Hematopoietic multipotent progenitor cell treated with erythropoietin and hydrocortisone succinate and interleukin-3 and kit ligand, for 15 days (in vitro differentiated cells): ENCODE results near the gene MIA2.
A peak's percentile ranks its signal among the peaks of the same experiment; 100 is the strongest.
"Not testable (repeated sequence)": the region's sequence is repeated elsewhere in the genome, so short reads cannot be mapped to it uniquely, and the experiment has no call there.

ENCODE experiments used
- DNase-seq: peaks from one replicate; pipeline ENCODE4 v3.0.0-alpha.2; 2015; ENCODE audit warnings: low spot score

The MIA2 gene

GRCh38 chr14:39268393-39268792 is 34.7 kb downstream of the MIA2 start:
- peak; percentile 15 for DNase-seq

GRCh38 chr14:39272918-39273317 is 39.2 kb downstream of the MIA2 start:
- no peak for DNase-seq

GRCh38 chr14:39275395-39275794 is 41.7 kb downstream of the MIA2 start:
- DNase-seq = no peak

DNA sequence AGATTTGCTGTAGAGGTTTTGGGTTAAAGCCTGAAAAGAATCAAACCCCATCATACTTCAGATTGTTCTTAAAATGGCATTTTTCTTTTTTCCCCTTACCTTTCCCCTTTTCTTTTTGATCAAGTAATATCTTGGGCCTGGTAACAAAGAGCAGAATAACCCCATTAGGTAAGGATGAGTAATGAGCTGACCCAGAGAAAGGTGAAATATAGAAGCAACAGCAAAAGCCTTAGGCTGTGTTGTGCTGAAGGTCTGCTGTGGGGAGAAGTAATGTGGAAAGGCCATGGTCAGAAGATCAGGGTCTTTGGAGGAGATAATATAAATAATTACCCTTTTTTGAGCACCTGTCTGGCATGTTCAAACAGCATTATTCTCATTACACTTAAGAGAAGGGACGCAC is 42.3 kb downstream of the MIA2 start:
- no peak for DNase-seq

DNA sequence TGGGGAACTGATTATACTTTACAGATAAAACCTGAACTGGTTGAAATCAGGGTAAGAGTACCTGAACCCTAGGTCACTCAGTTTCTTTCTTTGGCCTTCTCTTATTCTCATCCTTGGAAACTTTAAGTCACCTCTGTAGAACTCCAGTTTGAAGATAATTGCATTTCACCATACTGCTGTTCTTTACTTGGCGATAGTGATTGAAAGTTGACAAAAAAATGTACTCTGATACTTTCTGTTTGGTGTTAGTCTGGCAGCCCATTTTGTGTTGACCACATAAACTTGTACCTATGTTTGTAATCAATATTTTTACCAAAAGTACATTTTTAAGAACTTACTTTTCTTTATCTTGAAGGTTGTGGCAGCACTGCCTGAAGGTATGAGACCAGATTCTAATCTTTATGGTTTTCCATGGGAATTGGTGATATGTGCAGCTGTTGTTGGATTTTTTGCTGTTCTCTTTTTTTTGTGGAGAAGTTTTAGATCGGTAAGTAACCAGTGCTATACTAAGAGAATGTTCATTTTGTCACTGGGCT is 42.9 kb downstream of the MIA2 start:
- no peak for DNase-seq

DNA sequence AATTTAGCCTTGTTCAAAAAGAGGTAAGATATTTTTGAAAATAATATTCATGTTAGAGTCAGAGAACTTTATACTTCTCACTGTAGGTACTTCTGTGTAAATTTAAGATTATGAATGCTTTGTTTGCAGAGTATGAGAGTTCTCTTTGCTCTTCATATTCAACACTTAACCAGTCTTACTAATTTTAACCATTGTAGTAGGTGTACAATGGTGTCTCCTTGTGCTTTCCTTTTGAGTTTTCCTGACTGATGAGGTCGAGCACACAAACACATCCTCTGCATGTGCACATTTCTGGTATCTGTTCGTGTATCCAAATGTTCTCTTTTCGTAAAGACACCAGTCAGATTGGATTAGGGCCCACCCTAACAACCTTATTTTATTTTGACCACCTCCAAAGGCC is 45.8 kb downstream of the MIA2 start:
- DNase-seq = no peak

GRCh38 chr14:39280678-39281077 is 47.0 kb downstream of the MIA2 start:
- DNase-seq = not testable (repeated sequence)

DNA sequence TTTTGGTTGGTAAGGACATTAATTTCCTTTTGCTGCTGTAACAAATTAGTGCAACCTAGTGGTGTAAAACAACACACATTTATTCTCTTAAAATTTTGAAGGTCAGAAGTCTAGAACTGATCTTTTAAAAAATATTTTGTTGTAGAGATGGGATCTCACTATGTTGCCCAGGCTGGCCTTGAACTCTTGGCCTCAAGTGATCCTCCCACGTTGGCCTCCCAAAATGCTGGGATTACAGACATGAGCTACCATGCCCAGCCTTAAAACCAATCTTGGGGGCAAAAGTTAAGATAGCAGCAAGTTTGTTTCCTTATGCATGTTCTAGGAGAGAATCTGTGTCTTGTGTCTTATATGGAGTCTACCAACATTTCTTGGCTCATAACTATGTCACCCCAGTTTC is 55.8 kb downstream of the MIA2 start:
- DNase-seq = no peak

GRCh38 chr14:39291701-39292100 is 58.0 kb downstream of the MIA2 start:
- DNase-seq = no peak

GRCh38 chr14:39293629-39294028 is 59.9 kb downstream of the MIA2 start:
- DNase-seq = no peak

DNA sequence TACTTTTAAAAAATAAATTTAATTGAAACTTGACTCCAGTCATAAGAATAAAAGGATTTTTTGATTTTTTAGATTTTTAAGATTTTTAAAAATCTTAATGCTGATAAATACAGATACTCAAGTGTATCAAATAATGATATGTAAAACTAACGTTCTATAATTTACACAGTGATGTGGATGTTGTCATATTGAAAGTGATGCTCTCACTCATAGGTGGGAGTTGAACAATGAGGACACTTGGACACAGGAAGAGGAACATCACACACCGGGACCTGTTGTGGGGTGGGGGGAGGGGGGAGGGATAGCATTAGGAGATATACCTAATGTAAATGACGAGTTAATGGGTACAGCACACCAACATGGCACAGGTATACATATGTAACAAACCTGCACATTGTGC is 66.7 kb downstream of the MIA2 start:
- DNase-seq = not testable (repeated sequence)

- no peak for DNase-seq
These were observed 68.6 kb downstream of the MIA2 start for GRCh38 chr14:39302124-39302810.

DNA sequence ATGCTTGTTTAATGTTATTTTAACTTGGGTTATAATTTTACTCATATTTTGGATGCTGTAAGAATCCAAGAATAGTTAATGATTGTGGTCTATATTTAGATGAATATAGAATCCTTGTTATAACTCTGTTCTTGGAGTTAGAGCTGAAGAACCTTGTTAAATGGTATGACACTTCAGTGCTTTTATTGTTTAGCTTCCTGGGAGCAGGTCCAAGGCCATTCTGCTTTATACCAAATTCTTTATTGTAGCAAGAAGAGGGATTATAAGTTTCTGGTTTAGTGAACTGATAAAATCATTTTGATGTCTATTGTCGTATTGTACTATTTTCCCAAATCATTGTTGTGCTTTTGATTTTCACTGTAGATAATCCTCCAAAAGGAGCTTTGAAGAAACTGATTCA is 69.4 kb downstream of the MIA2 start:
- no peak for DNase-seq

DNA sequence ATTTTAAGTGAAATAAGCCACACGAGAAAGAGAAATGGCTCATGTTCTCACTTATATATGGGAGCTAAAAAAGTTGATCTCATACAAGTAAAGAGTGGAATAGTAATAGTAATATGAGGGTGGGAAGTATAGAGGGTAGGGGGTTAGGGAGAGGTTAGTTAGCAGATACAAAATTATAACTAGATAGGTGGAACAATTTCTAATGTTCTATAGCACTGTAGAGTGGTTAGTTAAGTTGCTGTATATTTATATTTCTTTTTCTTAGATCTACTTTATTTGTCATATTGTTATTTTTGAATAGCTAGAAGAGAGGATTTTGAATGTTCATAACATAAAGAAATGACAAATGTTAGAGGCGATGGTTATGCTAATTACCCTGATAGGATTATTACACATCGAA is 74.1 kb downstream of the MIA2 start:
- no peak for DNase-seq

DNA sequence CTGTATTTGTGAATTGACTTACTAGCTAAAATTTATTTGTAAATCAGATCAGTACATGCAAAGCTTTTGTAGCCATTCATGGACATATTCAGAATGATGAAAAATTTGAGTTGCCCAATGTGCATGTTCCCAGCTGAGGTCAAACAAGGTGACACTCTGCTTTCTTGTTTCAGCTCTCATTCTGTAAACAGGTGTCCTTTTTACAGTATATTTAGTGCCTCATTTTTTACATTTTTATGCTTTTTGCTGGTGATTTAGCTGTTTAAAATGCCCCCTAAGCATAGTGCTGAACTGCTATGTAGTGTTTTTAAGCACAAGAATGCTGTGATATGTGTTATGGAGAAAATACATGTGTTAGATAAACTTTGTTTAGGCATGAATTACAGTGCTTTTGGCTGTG is 76.3 kb downstream of the MIA2 start:
- no peak for DNase-seq

DNA sequence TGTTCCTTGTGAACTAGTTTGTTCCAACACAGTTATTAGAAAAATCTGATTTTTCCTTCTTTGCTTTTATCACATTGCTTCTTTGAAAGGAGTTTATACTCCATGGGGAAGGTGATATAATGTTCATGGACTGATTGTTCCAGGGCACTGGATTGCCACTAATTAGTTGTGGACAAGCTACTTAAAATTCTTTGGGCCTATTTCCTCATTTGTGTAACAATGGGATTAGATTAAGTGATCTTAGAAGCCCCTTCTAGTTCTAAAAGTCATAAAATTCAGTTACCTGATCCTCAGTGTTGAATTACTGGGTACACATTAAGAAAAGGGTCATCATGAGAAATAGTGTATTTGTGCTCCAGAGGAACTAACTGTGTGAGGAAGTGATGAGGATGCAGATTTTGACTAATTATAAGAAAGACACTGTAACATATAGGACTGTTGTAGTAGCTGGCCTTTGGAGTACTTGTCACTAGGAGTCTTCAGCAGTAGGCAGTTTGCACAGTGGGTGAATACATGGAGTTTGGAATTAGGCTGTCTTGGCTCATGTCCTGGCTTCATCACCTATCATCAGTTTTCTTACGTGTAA is 82.2 kb downstream of the MIA2 start:
- no peak for DNase-seq

- DNase-seq = no peak
These were observed 83.3 kb downstream of the MIA2 start for GRCh38 chr14:39316830-39317553.

DNA sequence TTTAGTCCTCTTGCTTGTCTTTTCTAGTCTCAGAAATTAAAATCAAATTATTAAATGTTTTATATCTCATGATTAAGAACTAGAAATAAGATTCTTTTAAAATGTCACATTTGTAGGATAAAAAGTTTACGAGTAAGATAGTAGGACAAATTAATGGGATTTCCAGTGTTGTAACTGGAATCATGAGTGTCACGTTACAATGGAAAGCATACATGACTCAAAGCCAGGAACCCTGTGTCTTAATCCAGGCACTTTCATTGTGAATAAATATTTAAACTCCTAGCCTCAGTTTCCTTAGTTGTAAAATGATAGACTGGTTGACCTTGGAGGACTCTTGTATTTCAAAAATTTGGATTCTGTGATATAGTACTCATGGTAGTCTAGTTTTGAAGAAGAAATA is 84.9 kb downstream of the MIA2 start:
- DNase-seq = no peak

- no peak for DNase-seq
These were observed 85.7 kb downstream of the MIA2 start for GRCh38 chr14:39319381-39319780.

DNA sequence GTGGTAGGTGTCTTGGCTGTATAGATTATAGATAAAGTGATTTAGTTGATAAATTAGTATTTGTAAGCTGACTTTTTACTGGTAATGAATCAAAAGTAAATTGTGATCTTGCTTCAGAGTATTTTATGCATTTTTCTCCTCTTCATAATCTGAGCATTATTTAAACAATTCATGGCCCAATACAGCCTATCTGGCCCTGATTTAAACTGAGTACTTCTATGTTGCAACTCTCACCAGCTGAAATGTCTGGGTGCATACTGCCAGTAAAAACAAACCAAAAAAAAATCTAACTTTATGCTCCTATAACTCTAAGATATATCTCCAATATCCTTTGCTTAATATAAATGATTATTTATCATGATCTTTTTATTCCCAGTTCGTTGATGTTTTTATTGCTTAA is 86.6 kb downstream of the MIA2 start:
- no peak for DNase-seq

DNA sequence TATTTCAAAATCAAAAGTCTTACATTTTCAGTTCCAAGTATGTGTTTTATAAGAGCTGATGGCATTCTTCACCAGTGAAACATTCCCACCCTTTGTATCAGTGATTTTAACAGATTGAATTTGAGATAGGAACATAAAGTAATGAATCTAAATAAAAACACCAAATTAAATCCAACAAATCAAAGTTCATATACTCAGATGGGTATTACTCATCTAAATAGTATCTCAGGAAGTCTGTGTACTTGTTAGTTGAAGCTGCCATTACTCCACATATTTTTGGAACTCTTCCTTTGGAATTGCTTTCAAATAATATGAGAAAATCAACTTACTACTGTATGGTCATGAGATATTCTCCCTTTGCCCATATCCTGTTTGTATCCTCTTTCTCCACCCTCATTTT is 89.1 kb downstream of the MIA2 start:
- no peak for DNase-seq

DNA sequence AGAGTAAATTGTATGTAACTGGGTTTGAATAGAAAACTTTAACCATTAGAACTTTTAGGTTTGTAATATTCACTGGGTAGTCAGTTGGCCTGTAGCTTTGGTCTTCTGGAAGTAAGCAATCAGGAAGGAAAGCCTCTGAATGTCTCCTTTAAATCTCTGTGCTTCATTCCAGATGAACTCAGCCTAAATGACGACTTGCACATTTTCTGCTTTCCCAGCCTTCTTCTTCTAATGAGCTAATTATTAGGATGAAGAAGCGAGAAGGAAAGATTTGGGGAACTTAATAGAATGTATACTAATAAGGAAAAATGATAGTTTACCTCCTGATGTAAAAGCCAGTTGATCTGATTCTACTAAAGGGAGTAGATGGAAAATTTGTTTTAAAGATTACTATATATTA is 90.4 kb downstream of the MIA2 start:
- DNase-seq = no peak

- no peak for DNase-seq
These were observed 105.3 kb downstream of the MIA2 start for GRCh38 chr14:39339003-39339402.
